ENCODE results near the gene BAIAP3. TPM values are rescaled to one million over a fixed set of nuclear protein-coding genes. Genes with fewer than 3 reads are reported as not detected.

The BAIAP3 gene
- total and polyA plus RNA-seq, 2 donors (not counting 3 experiments of a cell fraction or from before 2014, with no cell fraction given): 0.36 to 0.66 TPM

- H3K27ac ChIP-seq (ENCODE audit: insufficient read depth, low read depth, low read length): no peak overlapping the region
- no peaks in the 10 kb centered on the region for H3K27me3 ChIP-seq (ENCODE audit: control insufficient read depth in 2 of 2, insufficient read depth in 2 of 2, low read length in 2 of 2)
- peaks cover 74% of the 10 kb centered on the region for H3K79me2 ChIP-seq (ENCODE audit: control insufficient read depth, insufficient read depth, low read length)
- no peak overlapping the region for H3K4me2 ChIP-seq (ENCODE audit: insufficient read depth, low read length)
- no peaks in the 10 kb centered on the region for H3K9me3 ChIP-seq (replicated peaks; ENCODE audit: control insufficient read depth, insufficient read depth, low read length)
- dilution Hi-C loops (cut with MboI; ENCODE audit: extremely low pct_ligation_motif_present, low sequenced_read_pairs): no loop called here
- H4K20me1 ChIP-seq (replicated peaks; ENCODE audit: control insufficient read depth, extremely low read depth, insufficient read depth, low read length): no peaks in the 10 kb centered on the region
- no TSS peak for BruUV-seq (replicated peaks)
- H3K4me3 ChIP-seq (replicated peaks in 1 of 3; ENCODE audit: insufficient read depth in 1 of 3, low read depth in 1 of 3, low read length in 3 of 3): no peak overlapping the region
- TF ChIP-seq JUN (IDR thresholded peaks at IDR 0.05; ENCODE audit: borderline replicate concordance, insufficient read depth, insufficient read length, low read depth): no peak
- no peak for TF ChIP-seq FOS (IDR thresholded peaks at IDR 0.05; ENCODE audit: borderline replicate concordance, insufficient read depth, low read length)
- TF ChIP-seq CTCF (IDR thresholded peaks at IDR 0.05; ENCODE audit: extremely low read depth in 1 of 2, insufficient read depth in 1 of 2, low read depth in 1 of 2, low read length in 2 of 2): no peak
- TF ChIP-seq GATA2 (IDR thresholded peaks at IDR 0.05; ENCODE audit: insufficient read depth, insufficient read length, low read depth, low read length): no peak
- TF ChIP-seq POLR2A (IDR thresholded peaks at IDR 0.05; ENCODE audit: low read depth, low read length): no peak
- TF ChIP-seq MYC (IDR thresholded peaks at IDR 0.05; ENCODE audit: low read depth, low read length): no peak
- TF ChIP-seq MAX (IDR thresholded peaks at IDR 0.05; ENCODE audit: insufficient read depth, insufficient read length): no peak
- no peak for TF ChIP-seq POLR2AphosphoS5 (IDR thresholded peaks at IDR 0.05; ENCODE audit: insufficient read depth, low read depth, low read length)
- no peak for TF ChIP-seq EZH2 (IDR thresholded peaks at IDR 0.05; ENCODE audit: borderline replicate concordance, low read depth, low read length, severe bottlenecking)
- POLR2A ChIA-PET: no interaction called here
- H2AFZ ChIP-seq (ENCODE audit: low read depth, low read length): no peak overlapping the region
- peaks cover 20 to 57% of the 10 kb centered on the region in 2 experiments for H3K36me3 ChIP-seq (ENCODE audit: control insufficient read depth in 2 of 2, extremely low read depth in 1 of 2, insufficient read depth in 2 of 2, low read length in 2 of 2)
- H3K4me1 ChIP-seq (ENCODE audit: control insufficient read depth, extremely low read depth, insufficient read depth, low read length): peaks cover 14% of the 10 kb centered on the region
- H3K9me1 ChIP-seq (replicated peaks; ENCODE audit: control insufficient read depth, extremely low read depth, insufficient read depth, low read length): no peaks in the 10 kb centered on the region
- intact Hi-C loops (cut with micrococcal nuclease): no loop called here
- no peak overlapping the region for H3K9ac ChIP-seq (replicated peaks; ENCODE audit: extremely low read depth, insufficient read depth, low read length)
- CTCF ChIA-PET: interaction anchor here (1.9 kb wide), 1 partner anchor 14 kb away, joined by 5 read pairs; no protein-coding TSS in a partner anchor
- DNase-seq (ENCODE audit: low read depth, low spot score) (no peak), FAIRE-seq (no peak)
Observed at GRCh38 chr16:1315081-1316032, 18.1 kb upstream of the BAIAP3 start.
